CD4-positive, alpha-beta T cell treated with Interleukin-12 subunit alpha and Interleukin-12 subunit beta, for 1 hour (primary cell): ENCODE measurements around the gene NTHL1.

Source experiments
- DNase-seq: peaks from one replicate; pipeline ENCODE4 v3.0.0-alpha.2; 2020

The NTHL1 gene

DNA sequence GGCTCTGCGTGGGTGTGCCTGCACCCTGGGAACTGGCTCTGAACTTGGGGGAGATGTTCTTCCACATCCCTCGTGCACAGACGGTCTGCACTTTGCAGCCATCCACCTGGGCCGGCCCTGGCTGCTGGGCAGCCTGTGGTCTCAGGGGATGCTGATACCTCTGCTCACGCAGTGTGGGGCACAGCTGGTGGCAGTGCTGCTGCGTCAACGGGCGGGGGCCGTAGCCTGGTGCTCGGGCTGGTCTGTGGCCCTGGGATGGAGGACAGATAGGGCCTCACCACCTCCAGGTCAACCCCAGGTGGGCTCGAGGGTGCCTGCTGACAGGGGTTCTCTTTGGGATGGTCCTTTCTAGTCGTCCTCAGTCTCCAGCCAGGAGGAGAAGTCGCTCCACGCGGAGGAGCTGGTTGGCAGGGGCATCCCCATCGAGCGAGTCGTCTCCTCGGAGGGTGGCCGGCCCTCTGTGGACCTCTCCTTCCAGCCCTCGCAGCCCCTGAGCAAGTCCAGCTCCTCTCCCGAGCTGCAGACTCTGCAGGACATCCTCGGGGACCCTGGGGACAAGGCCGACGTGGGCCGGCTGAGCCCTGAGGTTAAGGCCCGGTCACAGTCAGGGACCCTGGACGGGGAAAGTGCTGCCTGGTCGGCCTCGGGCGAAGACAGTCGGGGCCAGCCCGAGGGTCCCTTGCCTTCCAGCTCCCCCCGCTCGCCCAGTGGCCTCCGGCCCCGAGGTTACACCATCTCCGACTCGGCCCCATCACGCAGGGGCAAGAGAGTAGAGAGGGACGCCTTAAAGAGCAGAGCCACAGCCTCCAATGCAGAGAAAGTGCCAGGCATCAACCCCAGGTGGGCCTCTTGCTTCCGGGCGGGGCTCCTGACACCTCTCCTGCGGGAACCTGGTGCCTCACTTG, 36.5 kb upstream of the NTHL1 start:
- no peak for DNase-seq

GRCh38 chr16:2083409-2083808, 35.8 kb upstream of the NTHL1 start:
- no peak for DNase-seq

GRCh38 chr16:2082983-2083364, 35.3 kb upstream of the NTHL1 start:
- no peak for DNase-seq

DNA sequence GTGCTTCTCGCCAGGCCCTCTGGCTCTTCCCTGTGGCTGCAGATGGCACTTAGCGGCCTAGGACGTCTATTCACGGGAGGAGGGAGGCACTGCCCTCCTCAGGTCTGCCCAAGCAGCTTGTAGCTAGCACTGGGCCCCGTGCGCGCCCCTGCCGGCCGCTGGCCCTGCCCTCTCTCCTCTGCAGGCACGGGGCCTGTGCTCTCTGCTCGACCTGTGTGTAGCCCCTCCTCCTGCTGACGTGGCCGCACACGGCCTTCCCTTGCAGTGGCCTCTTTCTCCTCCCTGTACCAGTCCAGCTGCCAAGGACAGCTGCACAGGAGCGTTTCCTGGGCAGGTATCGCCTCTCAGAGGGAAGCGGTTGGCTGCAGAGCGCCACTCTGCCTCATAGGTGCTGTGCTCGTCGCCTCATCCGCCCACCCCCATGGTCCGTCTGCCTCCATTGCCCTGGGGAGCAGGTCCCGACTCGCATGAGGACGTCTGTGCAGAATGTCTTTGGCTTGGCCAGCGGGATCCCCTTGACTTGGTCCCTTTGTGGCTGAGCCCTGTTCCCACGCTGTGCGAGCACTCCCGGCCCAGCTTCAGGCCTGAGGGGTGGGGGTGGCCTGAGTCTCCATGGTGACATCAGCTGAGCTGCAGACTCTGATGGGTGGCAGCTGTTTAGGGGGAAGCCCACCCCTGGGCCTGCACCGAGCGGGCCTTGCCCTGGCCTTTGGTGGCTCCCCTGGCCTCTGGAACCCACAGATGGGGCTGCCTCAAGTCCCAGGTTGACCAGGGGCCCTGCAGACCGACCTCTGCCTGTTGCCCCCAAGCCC, 34.7 kb upstream of the NTHL1 start:
- no peak for DNase-seq

GRCh38 chr16:2081201-2082084, 33.8 kb upstream of the NTHL1 start:
- no peak for DNase-seq

GRCh38 chr16:2079991-2080390, 32.4 kb upstream of the NTHL1 start:
- DNase-seq, result no peak

GRCh38 chr16:2079311-2079800, 31.7 kb upstream of the NTHL1 start:
- DNase-seq, result no peak

DNA sequence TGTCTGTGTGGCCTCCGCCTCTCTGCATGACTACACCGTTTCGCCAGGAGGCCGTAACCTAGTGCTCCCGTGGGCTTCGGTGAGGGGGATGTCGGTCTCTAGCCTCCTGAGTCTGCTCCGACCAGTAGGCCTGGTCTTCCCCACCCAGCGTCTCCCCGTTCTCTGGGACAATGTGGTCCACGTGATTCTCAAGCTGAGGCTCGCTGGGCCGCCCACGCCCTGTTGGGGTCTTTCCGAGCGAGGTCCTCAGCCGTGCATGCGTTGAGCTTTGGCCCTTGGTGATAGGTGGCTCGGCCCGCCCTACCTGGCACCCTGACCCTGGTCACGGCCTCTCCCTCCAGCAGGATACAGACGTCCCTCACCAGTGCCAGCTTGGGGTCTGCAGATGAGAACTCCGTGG, 31.1 kb upstream of the NTHL1 start:
- no peak for DNase-seq

GRCh38 chr16:2078096-2078495, 30.5 kb upstream of the NTHL1 start:
- DNase-seq, result no peak

GRCh38 chr16:2077696-2078095, 30.1 kb upstream of the NTHL1 start:
- DNase-seq, result no peak

GRCh38 chr16:2077016-2077415, 29.4 kb upstream of the NTHL1 start:
- DNase-seq, result no peak

DNA sequence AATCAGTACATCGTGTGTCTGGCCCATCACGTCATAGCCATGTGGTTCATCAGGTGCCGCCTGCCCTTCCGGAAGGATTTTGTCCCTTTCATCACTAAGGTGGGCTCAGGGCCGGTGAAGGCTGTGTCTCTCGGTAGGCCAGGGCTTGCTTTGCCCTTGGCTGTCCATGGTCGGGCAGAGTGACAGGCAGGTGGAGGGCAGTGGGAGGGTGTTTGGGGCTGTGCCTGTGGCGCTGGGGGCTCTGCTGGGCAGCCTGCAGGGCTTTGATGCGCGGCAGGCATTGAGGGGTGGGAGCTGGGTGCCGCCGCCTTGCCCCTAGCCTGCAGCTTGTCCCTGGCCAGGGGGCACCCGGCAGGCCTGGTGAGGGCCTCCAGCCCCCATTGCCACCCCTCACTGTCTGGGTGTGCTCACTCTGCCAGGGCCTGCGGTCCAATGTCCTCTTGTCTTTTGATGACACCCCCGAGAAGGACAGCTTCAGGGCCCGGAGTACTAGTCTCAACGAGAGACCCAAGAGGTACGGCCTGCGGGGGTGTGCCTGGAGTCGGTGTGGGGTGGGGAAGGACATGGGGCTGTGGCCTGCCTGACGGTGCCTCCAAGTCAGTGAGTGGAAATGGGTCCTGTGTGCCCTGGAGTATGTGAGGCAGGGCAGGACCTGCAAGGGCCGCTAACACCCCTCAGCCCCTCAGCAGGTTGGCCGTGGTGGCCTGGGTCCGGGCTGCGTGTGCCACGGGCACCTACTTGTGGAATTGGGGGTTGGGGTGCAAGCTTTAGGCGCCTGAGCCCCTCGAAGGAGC, 28.6 kb upstream of the NTHL1 start:
- DNase-seq, result no peak

DNA sequence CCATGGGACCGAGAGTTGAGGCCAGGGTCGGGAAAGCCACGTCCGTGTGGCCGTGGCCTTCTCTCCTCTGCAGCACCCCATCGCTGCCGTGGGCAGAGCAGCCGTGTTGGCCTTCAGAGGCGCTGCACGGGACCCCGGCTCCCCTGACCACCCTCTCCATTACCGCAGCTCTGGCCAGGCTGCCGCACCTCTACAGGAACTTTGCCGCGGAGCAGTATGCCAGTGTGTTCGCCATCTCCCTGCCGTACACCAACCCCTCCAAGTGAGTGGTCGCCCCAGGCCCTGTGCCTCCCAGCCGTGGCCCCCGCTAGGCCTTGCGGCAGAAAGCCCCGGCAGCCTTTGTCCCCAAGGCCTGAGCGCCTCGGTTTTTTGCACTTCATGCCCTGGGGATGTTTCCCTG, 28.0 kb upstream of the NTHL1 start:
- no peak for DNase-seq

- DNase-seq, result no peak
Observed at GRCh38 chr16:2074071-2074470, 26.4 kb upstream of the NTHL1 start.

GRCh38 chr16:2072926-2073325, 25.3 kb upstream of the NTHL1 start:
- no peak for DNase-seq

GRCh38 chr16:2071454-2072202, 24.0 kb upstream of the NTHL1 start:
- no peak for DNase-seq

DNA sequence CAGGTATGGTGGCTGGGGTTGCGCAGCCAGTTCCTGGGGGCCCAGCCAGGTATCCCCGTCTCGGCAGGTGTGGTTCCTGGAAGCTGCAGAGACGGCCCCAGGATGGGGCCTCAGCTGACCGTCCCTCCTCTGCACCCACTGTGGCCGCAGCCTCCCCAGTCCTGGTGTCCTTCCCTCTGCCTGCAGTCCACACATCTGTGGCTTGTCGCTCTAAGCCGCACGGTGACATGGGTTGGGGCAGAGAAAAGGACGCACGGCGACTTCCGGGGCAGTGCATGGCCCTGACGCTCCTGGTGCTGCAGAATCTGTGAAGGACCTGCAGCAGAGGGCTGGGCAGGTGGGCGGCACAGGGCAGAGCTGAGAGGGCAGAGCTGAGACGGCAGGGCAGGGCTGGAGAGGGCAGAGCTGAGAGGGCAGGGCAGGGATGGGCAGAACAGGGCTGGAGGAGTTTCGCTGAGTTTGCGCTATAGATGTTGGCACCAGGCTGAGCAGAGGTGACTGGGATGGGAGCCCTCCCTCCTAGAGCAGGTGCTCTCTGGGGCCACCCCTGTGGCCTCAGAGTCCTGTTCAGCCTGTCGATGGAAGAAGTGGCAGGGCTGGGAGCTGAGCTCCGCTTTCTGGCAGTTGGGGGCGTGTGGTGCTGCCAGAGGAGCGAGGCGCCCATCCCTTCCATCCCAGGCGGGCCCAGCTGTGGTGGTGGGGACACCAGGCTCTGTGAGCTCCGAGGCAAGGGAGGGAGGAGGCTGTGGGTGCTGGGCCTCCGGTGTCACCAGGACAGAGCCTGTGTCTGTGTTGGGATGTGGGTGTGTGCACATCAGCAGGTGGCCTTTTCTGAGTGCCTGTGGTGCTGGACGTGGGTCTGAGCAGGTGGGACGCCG, 23.2 kb upstream of the NTHL1 start:
- no peak for DNase-seq

GRCh38 chr16:2066139-2066538, 18.5 kb upstream of the NTHL1 start:
- DNase-seq, result no peak

DNA sequence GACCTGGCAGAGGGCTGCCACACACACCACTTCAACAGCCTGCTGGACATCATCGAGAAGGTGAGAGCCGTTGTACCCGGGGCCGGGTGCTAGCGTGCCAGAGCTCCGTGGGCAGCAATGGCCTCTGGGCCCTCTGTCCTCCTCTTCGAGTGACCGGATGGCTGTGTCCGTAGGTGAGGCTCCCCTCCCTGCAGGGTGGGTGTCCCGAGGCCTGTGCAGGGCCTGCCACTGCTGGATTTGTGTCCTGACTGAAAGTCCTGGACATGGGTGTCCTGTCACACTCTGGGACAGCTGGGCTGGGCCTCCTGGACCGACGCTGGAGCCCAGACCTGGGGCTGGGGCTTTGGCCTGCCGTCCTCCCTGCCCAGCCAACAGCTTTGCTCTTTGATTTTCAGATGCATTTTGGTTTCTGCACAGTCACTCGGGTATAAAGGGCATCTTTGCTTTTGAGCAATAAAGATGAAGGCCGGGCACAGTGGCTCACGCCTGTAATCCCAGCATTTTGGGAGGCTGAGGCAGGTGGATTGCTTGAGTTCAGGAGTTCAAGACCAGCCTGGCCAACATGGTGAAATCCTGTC, 16.8 kb upstream of the NTHL1 start:
- no peak for DNase-seq

DNA sequence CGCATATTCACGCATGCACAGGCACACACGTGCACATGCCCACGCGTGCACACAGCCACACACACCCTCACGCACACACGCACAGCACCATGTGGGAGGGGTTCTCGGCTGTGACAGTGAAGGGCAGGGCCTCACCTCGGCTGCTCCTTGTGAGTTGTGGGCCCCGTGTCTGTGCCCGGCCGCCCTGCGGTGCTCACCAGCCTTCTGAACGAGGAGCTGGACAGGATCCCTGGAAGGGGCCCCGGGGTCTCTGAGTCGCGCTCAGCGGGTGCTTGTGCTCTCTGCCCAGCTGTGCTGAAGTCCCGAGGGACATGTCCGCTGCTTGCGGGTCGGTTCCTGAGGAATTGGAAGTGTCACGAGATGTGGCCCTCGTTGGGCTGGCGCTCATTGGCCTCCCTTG, 16.2 kb upstream of the NTHL1 start:
- no peak for DNase-seq
